ENCODE measurements around the gene PDGFD. TPM values are rescaled to one million over a fixed set of nuclear protein-coding genes. Genes with fewer than 3 reads are reported as not detected.

PDGFD gene
- total RNA-seq, 1 donor from 2014 or later = 3.9 TPM

DNA sequence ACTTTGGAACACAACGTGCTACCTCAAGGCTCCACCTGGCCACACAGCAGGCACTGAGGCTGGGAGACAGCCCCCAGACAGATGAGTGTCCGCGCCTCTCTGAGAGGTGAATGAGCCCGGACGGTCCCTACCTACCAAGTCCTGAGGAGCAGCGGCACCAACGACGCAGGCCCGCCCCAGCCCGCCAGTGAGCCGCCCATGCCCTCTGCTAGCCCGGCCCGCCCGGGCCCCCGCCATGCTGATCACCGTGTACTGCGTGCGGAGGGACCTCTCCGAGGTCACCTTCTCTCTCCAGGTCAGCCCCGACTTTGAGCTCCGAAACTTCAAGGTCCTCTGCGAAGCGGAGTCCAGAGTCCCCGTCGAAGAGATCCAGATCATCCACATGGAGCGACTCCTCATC lies 127.4 kb downstream of the PDGFD start, which contains the start of gene DDI1:
DDI1 (plus strand) TSS at position 53 of the 400 bp plus-strand sequence; CDS start at position 236, 183 bp downstream.
- Histone ChIP-seq H3K4me1 (no peaks in the 10 kb centered on the region), H3K4me3 (no peak within 1 kb of the TSS), H3K27ac (no peak within 1 kb of the TSS), H3K27me3 (ENCODE audit: low read depth) (no peaks in the 10 kb centered on the region), H3K36me3 (no peaks in the 10 kb centered on the region), H3K9me3 (no peaks in the 10 kb centered on the region)
- TF ChIP-seq, protein P1, sequence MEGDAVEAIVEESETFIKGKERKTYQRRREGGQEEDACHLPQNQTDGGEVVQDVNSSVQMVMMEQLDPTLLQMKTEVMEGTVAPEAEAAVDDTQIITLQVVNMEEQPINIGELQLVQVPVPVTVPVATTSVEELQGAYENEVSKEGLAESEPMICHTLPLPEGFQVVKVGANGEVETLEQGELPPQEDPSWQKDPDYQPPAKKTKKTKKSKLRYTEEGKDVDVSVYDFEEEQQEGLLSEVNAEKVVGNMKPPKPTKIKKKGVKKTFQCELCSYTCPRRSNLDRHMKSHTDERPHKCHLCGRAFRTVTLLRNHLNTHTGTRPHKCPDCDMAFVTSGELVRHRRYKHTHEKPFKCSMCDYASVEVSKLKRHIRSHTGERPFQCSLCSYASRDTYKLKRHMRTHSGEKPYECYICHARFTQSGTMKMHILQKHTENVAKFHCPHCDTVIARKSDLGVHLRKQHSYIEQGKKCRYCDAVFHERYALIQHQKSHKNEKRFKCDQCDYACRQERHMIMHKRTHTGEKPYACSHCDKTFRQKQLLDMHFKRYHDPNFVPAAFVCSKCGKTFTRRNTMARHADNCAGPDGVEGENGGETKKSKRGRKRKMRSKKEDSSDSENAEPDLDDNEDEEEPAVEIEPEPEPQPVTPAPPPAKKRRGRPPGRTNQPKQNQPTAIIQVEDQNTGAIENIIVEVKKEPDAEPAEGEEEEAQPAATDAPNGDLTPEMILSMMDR (IDR thresholded peaks at IDR 0.05) = no peak
- DNase-seq (peak; percentile 40), ATAC-seq (peak in 1 of 2 donors; percentile 32)
- intact Hi-C loops (cut with DNase I) = no loop called here

DNA sequence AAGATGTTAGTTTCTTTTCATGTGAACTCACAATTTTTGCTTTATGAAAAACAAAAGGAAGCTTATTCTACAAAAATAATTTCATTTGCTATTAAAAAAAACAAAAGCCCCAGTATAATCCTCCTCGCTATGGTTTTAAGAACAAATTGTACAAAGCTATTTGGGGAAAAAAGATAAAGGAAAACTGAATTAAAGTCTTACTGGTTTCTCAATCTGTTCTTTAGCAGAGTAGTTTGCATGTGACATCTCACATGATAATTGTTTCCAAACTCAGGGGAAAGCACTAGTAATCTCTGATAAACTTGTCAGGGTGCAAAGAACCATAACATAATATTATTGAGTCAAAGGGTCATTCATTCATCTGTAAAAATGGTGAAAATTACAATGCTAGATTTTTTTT lies 130.4 kb downstream of the PDGFD start:
- ATAC-seq (no peak), DNase-seq (no peak)
- H3K27me3 ChIP-seq (ENCODE audit: low read depth) = no peaks in the 10 kb centered on the region
- H3K4me1 ChIP-seq = no peaks in the 10 kb centered on the region
- TF ChIP-seq, protein P1 (IDR thresholded peaks at IDR 0.05) = no peak
- H3K9me3 ChIP-seq = no peaks in the 10 kb centered on the region
- H3K27ac ChIP-seq = no peak overlapping the region
- intact Hi-C loops (cut with DNase I) = no loop called here
- H3K4me3 ChIP-seq = no peak overlapping the region
- no peaks in the 10 kb centered on the region for H3K36me3 ChIP-seq

DNA sequence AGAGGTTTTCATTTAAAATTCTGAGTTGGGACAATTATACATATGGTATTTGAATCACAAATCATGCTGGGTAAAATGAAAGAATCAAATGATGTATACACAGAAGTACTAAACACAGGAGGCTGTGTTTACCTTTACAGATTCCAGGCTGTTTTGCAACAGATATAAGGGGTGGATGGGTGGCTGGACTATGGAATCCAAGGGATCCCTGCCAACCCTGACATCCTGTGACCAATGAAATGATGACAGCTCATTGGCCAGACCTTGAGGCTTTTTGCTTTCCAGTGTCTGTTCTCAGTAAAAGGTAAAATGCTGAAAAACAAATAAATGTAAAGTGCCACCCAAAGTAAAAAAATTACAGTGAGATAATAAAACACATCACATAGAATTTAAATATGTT lies 130.8 kb downstream of the PDGFD start:
- H3K4me1 ChIP-seq = no peaks in the 10 kb centered on the region
- DNase-seq (no peak), ATAC-seq (no peak)
- no peak overlapping the region for H3K4me3 ChIP-seq
- H3K9me3 ChIP-seq = no peaks in the 10 kb centered on the region
- no peaks in the 10 kb centered on the region for H3K36me3 ChIP-seq
- H3K27ac ChIP-seq = no peak overlapping the region
- intact Hi-C loops (cut with DNase I) = no loop called here
- TF ChIP-seq, protein P1 (IDR thresholded peaks at IDR 0.05) = no peak
- no peaks in the 10 kb centered on the region for H3K27me3 ChIP-seq (ENCODE audit: low read depth)

DNA sequence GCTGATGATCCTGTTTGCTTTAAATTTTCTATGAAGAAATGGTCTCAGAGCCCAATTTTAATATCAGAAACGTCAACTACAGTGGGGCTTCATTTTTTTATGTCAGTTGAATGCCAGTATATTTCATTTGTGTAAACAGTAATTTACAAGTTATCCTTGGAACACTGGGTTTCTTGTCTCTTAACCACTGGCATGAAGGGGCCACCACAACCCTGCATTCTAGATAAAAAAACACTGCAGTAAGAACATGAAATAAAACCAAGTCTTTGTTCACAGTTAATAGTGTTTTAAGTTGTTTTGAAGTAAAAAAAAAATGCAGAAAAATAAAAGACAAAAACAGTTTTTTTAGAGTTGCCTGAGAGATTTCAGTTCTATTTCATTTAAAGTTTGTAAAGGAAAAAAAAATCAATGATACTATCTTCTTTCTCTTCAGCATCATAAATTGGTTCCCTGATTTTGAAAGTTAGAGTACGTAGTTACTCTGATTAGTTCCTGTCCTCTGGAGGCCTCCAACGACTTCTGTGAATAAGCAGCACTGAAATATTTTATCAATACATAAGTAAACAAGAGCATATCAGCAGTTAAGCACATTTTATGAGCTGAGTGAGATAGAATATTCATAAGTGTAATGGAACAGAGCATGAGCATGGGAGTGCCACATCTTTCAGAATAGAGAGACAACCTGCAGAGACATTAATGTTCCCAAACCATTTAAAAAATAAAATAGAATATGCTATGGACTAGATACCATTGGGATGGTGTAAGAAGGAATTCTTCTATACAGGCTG lies 135.3 kb downstream of the PDGFD start:
- no peaks in the 10 kb centered on the region for H3K27me3 ChIP-seq (ENCODE audit: low read depth)
- no peaks in the 10 kb centered on the region for H3K36me3 ChIP-seq
- no peak overlapping the region for H3K27ac ChIP-seq
- no peaks in the 10 kb centered on the region for H3K9me3 ChIP-seq
- intact Hi-C loops (cut with DNase I) = no loop called here
- no peak for ATAC-seq
- no peak overlapping the region for H3K4me3 ChIP-seq
- DNase-seq = no peak
- H3K4me1 ChIP-seq = no peaks in the 10 kb centered on the region
- TF ChIP-seq, protein P1 (IDR thresholded peaks at IDR 0.05) = no peak

DNA sequence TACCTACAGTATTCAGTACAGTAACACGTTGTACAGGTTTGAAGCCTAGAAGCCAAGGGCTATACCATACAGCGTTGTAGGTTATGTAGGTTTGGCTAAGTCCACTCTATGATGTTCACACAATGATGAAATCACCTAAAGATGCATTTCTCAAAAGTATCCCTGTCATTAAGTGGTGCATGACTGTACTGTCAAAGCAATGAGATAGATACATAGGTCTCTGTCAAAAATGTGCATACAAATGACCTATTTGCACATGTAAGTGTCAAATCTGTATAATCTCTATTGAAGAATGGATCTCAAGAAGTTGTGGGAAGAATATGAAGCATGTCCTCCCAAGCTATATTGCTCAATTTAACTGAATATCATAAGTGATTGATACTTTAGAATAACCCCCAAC lies 139.4 kb downstream of the PDGFD start:
- Histone ChIP-seq H3K27ac (no peak overlapping the region), H3K27me3 (ENCODE audit: low read depth) (no peaks in the 10 kb centered on the region), H3K36me3 (no peaks in the 10 kb centered on the region), H3K9me3 (no peaks in the 10 kb centered on the region), H3K4me1 (no peaks in the 10 kb centered on the region), H3K4me3 (no peak overlapping the region)
- TF ChIP-seq, protein P1 (IDR thresholded peaks at IDR 0.05) = no peak
- ATAC-seq (no peak), DNase-seq (no peak)
- intact Hi-C loops (cut with DNase I) = no loop called here

Data from lower lobe of right lung (tissue), 2 donors.